ENCODE measurements around the gene RYK.

RYK gene

GRCh38 chr3:134253475-134254226 is 3.0 kb upstream of the RYK start:
- no peaks in the 10 kb centered on the region for H3K36me3 ChIP-seq (ENCODE audit: control insufficient read depth, insufficient read depth, low read length)
- no peaks in the 10 kb centered on the region for H3K27me3 ChIP-seq (ENCODE audit: control insufficient read depth, insufficient read depth, low read length)
- no peak overlapping the region for H3K9ac ChIP-seq (ENCODE audit: low read length)
- H3K27ac ChIP-seq (ENCODE audit: low read depth, low read length) = peak overlapping the region; percentile 12; the same call in 1 of the 2 replicates
- no peaks in the 10 kb centered on the region for H3K9me3 ChIP-seq (ENCODE audit: control insufficient read depth, insufficient read depth, low read depth, low read length)
- peaks cover 36% of the 10 kb centered on the region for H3K4me1 ChIP-seq (ENCODE audit: control insufficient read depth, insufficient read depth, low read length)
- no peak overlapping the region for H3K4me3 ChIP-seq (ENCODE audit: low read depth, low read length)

GRCh38 chr3:134252766-134253165 is 2.1 kb upstream of the RYK start:
- Histone ChIP-seq H3K27me3 (ENCODE audit: control insufficient read depth, insufficient read depth, low read length) (no peaks in the 10 kb centered on the region), H3K9ac (ENCODE audit: low read length) (no peak overlapping the region), H3K4me3 (ENCODE audit: low read depth, low read length) (no peak overlapping the region), H3K36me3 (ENCODE audit: control insufficient read depth, insufficient read depth, low read length) (no peaks in the 10 kb centered on the region; the same call in 1 of the 2 replicates), H3K27ac (ENCODE audit: low read depth, low read length) (peak overlapping the region; percentile 41; the same call in 1 of the 2 replicates), H3K4me1 (ENCODE audit: control insufficient read depth, insufficient read depth, low read length) (peaks cover 36% of the 10 kb centered on the region), H3K9me3 (ENCODE audit: control insufficient read depth, insufficient read depth, low read depth, low read length) (no peaks in the 10 kb centered on the region)

- Histone ChIP-seq H3K9ac (ENCODE audit: low read length) (no peak overlapping the region), H3K4me3 (ENCODE audit: low read depth, low read length) (no peak overlapping the region), H3K27ac (ENCODE audit: low read depth, low read length) (peak overlapping the region; percentile 41; the same call in 1 of the 2 replicates), H3K9me3 (ENCODE audit: control insufficient read depth, insufficient read depth, low read depth, low read length) (no peaks in the 10 kb centered on the region), H3K4me1 (ENCODE audit: control insufficient read depth, insufficient read depth, low read length) (peaks cover 36% of the 10 kb centered on the region), H3K36me3 (ENCODE audit: control insufficient read depth, insufficient read depth, low read length) (no peaks in the 10 kb centered on the region; the same call in 1 of the 2 replicates), H3K27me3 (ENCODE audit: control insufficient read depth, insufficient read depth, low read length) (no peaks in the 10 kb centered on the region)
Measured at GRCh38 chr3:134251731-134252391, 1.2 kb upstream of the RYK start.

GRCh38 chr3:134249935-134250716 is 533 bp downstream of the RYK start:
- Histone ChIP-seq H3K4me1 (ENCODE audit: control insufficient read depth, insufficient read depth, low read length) (peaks cover 40% of the 10 kb centered on the region), H3K27me3 (ENCODE audit: control insufficient read depth, insufficient read depth, low read length) (no peaks in the 10 kb centered on the region), H3K4me3 (ENCODE audit: low read depth, low read length) (peak overlapping the region; percentile 99), H3K9me3 (ENCODE audit: control insufficient read depth, insufficient read depth, low read depth, low read length) (no peaks in the 10 kb centered on the region), H3K36me3 (ENCODE audit: control insufficient read depth, insufficient read depth, low read length) (no peaks in the 10 kb centered on the region; the same call in 1 of the 2 replicates), H3K9ac (ENCODE audit: low read length) (peak overlapping the region; percentile 86), H3K27ac (ENCODE audit: low read depth, low read length) (peak overlapping the region; percentile 42; the same call in 1 of the 2 replicates)

GRCh38 chr3:134249296-134249841 is 1.3 kb downstream of the RYK start:
- peak overlapping the region; percentile 86 for H3K9ac ChIP-seq (ENCODE audit: low read length)
- H3K4me3 ChIP-seq (ENCODE audit: low read depth, low read length) = peak overlapping the region; percentile 99
- no peaks in the 10 kb centered on the region for H3K9me3 ChIP-seq (ENCODE audit: control insufficient read depth, insufficient read depth, low read depth, low read length)
- H3K27me3 ChIP-seq (ENCODE audit: control insufficient read depth, insufficient read depth, low read length) = no peaks in the 10 kb centered on the region
- no peaks in the 10 kb centered on the region; the same call in 1 of the 2 replicates for H3K36me3 ChIP-seq (ENCODE audit: control insufficient read depth, insufficient read depth, low read length)
- H3K27ac ChIP-seq (ENCODE audit: low read depth, low read length) = no peak overlapping the region
- peaks cover 47% of the 10 kb centered on the region for H3K4me1 ChIP-seq (ENCODE audit: control insufficient read depth, insufficient read depth, low read length)

GRCh38 chr3:134244921-134245320 is 5.7 kb downstream of the RYK start:
- H3K9me3 ChIP-seq (ENCODE audit: control insufficient read depth, insufficient read depth, low read depth, low read length) = no peaks in the 10 kb centered on the region
- H3K4me1 ChIP-seq (ENCODE audit: control insufficient read depth, insufficient read depth, low read length) = peaks cover 38% of the 10 kb centered on the region
- H3K27me3 ChIP-seq (ENCODE audit: control insufficient read depth, insufficient read depth, low read length) = no peaks in the 10 kb centered on the region
- H3K27ac ChIP-seq (ENCODE audit: low read depth, low read length) = no peak overlapping the region
- H3K4me3 ChIP-seq (ENCODE audit: low read depth, low read length) = no peak overlapping the region
- no peak overlapping the region for H3K9ac ChIP-seq (ENCODE audit: low read length)
- no peaks in the 10 kb centered on the region; the same call in 1 of the 2 replicates for H3K36me3 ChIP-seq (ENCODE audit: control insufficient read depth, insufficient read depth, low read length)

GRCh38 chr3:134242649-134243617 is 7.7 kb downstream of the RYK start:
- H3K9ac ChIP-seq (ENCODE audit: low read length) = no peak overlapping the region
- no peak overlapping the region for H3K27ac ChIP-seq (ENCODE audit: low read depth, low read length)
- peaks cover 37% of the 10 kb centered on the region for H3K4me1 ChIP-seq (ENCODE audit: control insufficient read depth, insufficient read depth, low read length)
- no peaks in the 10 kb centered on the region; the same call in 1 of the 2 replicates for H3K36me3 ChIP-seq (ENCODE audit: control insufficient read depth, insufficient read depth, low read length)
- H3K27me3 ChIP-seq (ENCODE audit: control insufficient read depth, insufficient read depth, low read length) = no peaks in the 10 kb centered on the region
- H3K4me3 ChIP-seq (ENCODE audit: low read depth, low read length) = no peak overlapping the region
- H3K9me3 ChIP-seq (ENCODE audit: control insufficient read depth, insufficient read depth, low read depth, low read length) = no peaks in the 10 kb centered on the region

GRCh38 chr3:134239538-134239937 is 11.1 kb downstream of the RYK start:
- no peaks in the 10 kb centered on the region for H3K9me3 ChIP-seq (ENCODE audit: control insufficient read depth, insufficient read depth, low read depth, low read length)
- no peak overlapping the region for H3K27ac ChIP-seq (ENCODE audit: low read depth, low read length)
- H3K4me1 ChIP-seq (ENCODE audit: control insufficient read depth, insufficient read depth, low read length) = peaks cover 42% of the 10 kb centered on the region
- no peak overlapping the region for H3K4me3 ChIP-seq (ENCODE audit: low read depth, low read length)
- H3K36me3 ChIP-seq (ENCODE audit: control insufficient read depth, insufficient read depth, low read length) = no peaks in the 10 kb centered on the region
- H3K9ac ChIP-seq (ENCODE audit: low read length) = no peak overlapping the region
- H3K27me3 ChIP-seq (ENCODE audit: control insufficient read depth, insufficient read depth, low read length) = no peaks in the 10 kb centered on the region

- no peak overlapping the region for H3K4me3 ChIP-seq (ENCODE audit: low read depth, low read length)
- H3K4me1 ChIP-seq (ENCODE audit: control insufficient read depth, insufficient read depth, low read length) = peaks cover 23% of the 10 kb centered on the region
- no peaks in the 10 kb centered on the region for H3K27me3 ChIP-seq (ENCODE audit: control insufficient read depth, insufficient read depth, low read length)
- no peak overlapping the region for H3K9ac ChIP-seq (ENCODE audit: low read length)
- H3K36me3 ChIP-seq (ENCODE audit: control insufficient read depth, insufficient read depth, low read length) = no peaks in the 10 kb centered on the region
- no peak overlapping the region for H3K27ac ChIP-seq (ENCODE audit: low read depth, low read length)
- no peaks in the 10 kb centered on the region; the same call in 1 of the 2 replicates for H3K9me3 ChIP-seq (ENCODE audit: control insufficient read depth, insufficient read depth, low read depth, low read length)
Measured at GRCh38 chr3:134237454-134238145, 13.1 kb downstream of the RYK start.
